K562 (cell line): ENCODE results near the gene ZFP62.

ENCODE experiments used
- CTCF ChIP-seq, 3 experiments: IDR thresholded peaks in 2 of 3; conservative IDR thresholded peaks in 1 of 3; 2 replicates each; pipeline ENCODE4 v1.5.1; 2011 to 2012; ENCODE audit warnings: low read length in 3 of 3, mild to moderate bottlenecking in 3 of 3, control low read depth in 2 of 3, improper control_type of control experiment in 1 of 3, inconsistent platforms in 1 of 3, low read depth in 1 of 3, mixed read lengths in 1 of 3, moderate library complexity in 1 of 3; ENCODE audit not compliant: insufficient read depth in 2 of 3
- JUN ChIP-seq, 2 experiments: sonication (generic) in 1 of 2; formaldehyde crosslinking in 1 of 2; IDR thresholded peaks; 2 replicates each; pipeline versions ENCODE4 v1.6.1 to v1.8.0; 2012 to 2022; ENCODE audit warnings: borderline replicate concordance in 2 of 2, mild to moderate bottlenecking in 2 of 2, improper control_type of control experiment in 1 of 2, low read depth in 1 of 2, low read length in 1 of 2, missing genetic modification reagents in 1 of 2
- NR4A1 ChIP-seq, 2 experiments: fragments of 250-450 bp in 1 of 2; fragments of 450-650 bp in 1 of 2; sonication (Bioruptor Pico) in 1 of 2; IDR thresholded peaks; 2 replicates each; pipeline versions ENCODE4 v1.4.0 to v1.6.1; 2016 to 2020; ENCODE audit warnings: mild to moderate bottlenecking in 2 of 2, missing compliant biosample characterization in 1 of 2, missing genetic modification characterization in 1 of 2, moderate library complexity in 1 of 2

GRCh38 chr5:180813420-180813819, 47.7 kb downstream of the ZFP62 start:
- TF ChIP-seq CTCF (IDR thresholded peaks at IDR 0.05 in 2 of 3, conservative IDR thresholded peaks at IDR 0.05 in 1 of 3; ENCODE audit: insufficient read depth in 2 of 3, low read depth in 1 of 3, low read length in 3 of 3) (peak; percentile 40 to 58 (median 51); a peak in 5 of 6 replicates), NR4A1 (CRISPR knock-in tag; IDR thresholded peaks at IDR 0.05) (no peak), NR4A1 (tag; IDR thresholded peaks at IDR 0.05) (no peak), JUN (IDR thresholded peaks at IDR 0.05; ENCODE audit: borderline replicate concordance, low read depth, low read length) (no peak), JUN (CRISPR knock-in tag; IDR thresholded peaks at IDR 0.05; ENCODE audit: borderline replicate concordance) (no peak)
